Measurements from ENCODE around the gene CD83.

The CD83 gene

DNA sequence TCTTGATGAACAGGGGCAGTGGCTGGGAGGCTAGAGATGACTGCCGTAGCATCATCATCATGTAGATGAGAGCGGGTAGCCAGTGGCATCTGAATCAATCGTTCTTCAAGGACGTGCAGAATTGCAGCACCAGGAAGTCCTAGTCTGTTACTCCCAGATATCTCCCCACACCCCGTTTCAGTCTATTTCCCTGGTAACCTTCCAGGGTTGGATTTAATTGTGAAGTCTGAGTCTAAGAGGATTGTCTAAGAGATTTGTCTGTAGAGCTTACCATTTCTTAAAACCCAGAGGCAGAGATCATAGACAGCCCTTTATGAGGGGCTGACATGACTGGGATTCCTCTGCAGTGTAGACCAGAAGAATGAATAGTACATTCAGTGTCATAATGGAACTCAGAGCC is 16.6 kb upstream of the CD83 start:
- no peak overlapping the region for H3K4me3 ChIP-seq (replicated peaks; ENCODE audit: insufficient read depth, low read length)
- no peaks in the 10 kb centered on the region for H3K27me3 ChIP-seq (ENCODE audit: insufficient read depth, poor library complexity, severe bottlenecking)
- DNase-seq (ENCODE audit: low read depth in 1 of 2, low spot score in 1 of 2): no peak
- no peak overlapping the region for H3K27ac ChIP-seq (replicated peaks)
- TF ChIP-seq GABPA (IDR thresholded peaks at IDR 0.05; ENCODE audit: low read depth) (no peak), SPI1 (IDR thresholded peaks at IDR 0.05; ENCODE audit: borderline replicate concordance, low read depth) (no peak), REST (IDR thresholded peaks at IDR 0.05; ENCODE audit: insufficient replicate concordance, low read depth) (no peak), POLR2AphosphoS5 (IDR thresholded peaks at IDR 0.05; ENCODE audit: low read depth) (no peak)
- TF ChIP-seq, protein P1, sequence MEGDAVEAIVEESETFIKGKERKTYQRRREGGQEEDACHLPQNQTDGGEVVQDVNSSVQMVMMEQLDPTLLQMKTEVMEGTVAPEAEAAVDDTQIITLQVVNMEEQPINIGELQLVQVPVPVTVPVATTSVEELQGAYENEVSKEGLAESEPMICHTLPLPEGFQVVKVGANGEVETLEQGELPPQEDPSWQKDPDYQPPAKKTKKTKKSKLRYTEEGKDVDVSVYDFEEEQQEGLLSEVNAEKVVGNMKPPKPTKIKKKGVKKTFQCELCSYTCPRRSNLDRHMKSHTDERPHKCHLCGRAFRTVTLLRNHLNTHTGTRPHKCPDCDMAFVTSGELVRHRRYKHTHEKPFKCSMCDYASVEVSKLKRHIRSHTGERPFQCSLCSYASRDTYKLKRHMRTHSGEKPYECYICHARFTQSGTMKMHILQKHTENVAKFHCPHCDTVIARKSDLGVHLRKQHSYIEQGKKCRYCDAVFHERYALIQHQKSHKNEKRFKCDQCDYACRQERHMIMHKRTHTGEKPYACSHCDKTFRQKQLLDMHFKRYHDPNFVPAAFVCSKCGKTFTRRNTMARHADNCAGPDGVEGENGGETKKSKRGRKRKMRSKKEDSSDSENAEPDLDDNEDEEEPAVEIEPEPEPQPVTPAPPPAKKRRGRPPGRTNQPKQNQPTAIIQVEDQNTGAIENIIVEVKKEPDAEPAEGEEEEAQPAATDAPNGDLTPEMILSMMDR (IDR thresholded peaks at IDR 0.05; ENCODE audit: insufficient read depth, low read length): no peak

DNA sequence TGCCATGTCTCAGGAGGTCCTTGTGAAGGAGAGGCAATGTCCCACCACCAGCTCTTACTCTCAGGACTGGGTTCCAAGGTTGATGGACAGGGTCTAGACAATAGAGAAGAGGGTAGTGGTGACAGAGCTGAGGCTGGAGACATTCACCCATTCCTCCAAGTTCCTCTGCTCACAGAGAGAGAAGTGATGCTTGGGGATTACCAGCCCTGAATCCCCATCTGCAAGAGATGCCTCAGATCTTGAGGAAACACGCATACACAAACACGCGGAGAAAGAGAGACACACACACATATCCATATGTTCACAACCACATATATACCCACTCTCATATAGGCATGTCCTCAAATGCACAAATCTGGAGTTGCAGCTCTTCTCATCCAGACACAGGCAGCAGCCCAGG is 15.2 kb upstream of the CD83 start:
- H3K27ac ChIP-seq (replicated peaks): no peak overlapping the region
- no peak overlapping the region for H3K4me3 ChIP-seq (replicated peaks; ENCODE audit: insufficient read depth, low read length)
- TF ChIP-seq GABPA (IDR thresholded peaks at IDR 0.05; ENCODE audit: low read depth) (no peak), POLR2AphosphoS5 (IDR thresholded peaks at IDR 0.05; ENCODE audit: low read depth) (no peak), REST (IDR thresholded peaks at IDR 0.05; ENCODE audit: insufficient replicate concordance, low read depth) (no peak), SPI1 (IDR thresholded peaks at IDR 0.05; ENCODE audit: borderline replicate concordance, low read depth) (no peak)
- TF ChIP-seq, protein P1 (IDR thresholded peaks at IDR 0.05; ENCODE audit: insufficient read depth, low read length): no peak

DNA sequence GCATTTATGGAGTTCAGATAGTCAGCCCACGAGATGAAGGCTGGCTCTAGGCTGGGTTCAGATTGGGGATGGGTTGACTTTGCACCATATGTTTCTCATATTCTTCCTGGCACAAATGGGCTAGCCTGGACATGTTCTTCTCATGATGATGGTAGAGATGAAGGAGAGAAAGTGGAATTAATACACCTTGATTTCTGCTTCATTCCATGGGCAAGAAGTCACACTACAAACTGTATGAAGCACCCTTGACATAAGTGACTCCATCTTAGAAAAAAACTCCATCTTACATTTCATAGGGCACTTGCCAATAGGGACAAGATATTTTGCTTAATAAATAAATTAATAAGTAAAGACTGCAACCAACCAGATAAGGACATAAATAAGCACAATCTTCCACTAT is 12.0 kb upstream of the CD83 start:
- H3K27ac ChIP-seq (replicated peaks): no peak overlapping the region
- TF ChIP-seq, protein P1 (IDR thresholded peaks at IDR 0.05; ENCODE audit: insufficient read depth, low read length): no peak
- TF ChIP-seq REST (IDR thresholded peaks at IDR 0.05; ENCODE audit: insufficient replicate concordance, low read depth) (no peak), SPI1 (IDR thresholded peaks at IDR 0.05; ENCODE audit: borderline replicate concordance, low read depth) (no peak), POLR2AphosphoS5 (IDR thresholded peaks at IDR 0.05; ENCODE audit: low read depth) (no peak), GABPA (IDR thresholded peaks at IDR 0.05; ENCODE audit: low read depth) (no peak)
- H3K27me3 ChIP-seq (ENCODE audit: insufficient read depth, poor library complexity, severe bottlenecking): no peaks in the 10 kb centered on the region
- DNase-seq (ENCODE audit: low read depth in 1 of 2, low spot score in 1 of 2): no peak
- no peak overlapping the region for H3K4me3 ChIP-seq (replicated peaks; ENCODE audit: insufficient read depth, low read length)

More for the DNA sequence above, 15.2 kb upstream of the CD83 start:
- no peak for DNase-seq (ENCODE audit: low read depth in 1 of 2, low spot score in 1 of 2)
- H3K27me3 ChIP-seq (ENCODE audit: insufficient read depth, poor library complexity, severe bottlenecking): no peaks in the 10 kb centered on the region
